GM12892 (cell line): ENCODE measurements around the gene UCP2.

ENCODE experiments used
- DNase-seq: peaks from one replicate; pipeline ENCODE4 v3.0.0; 2011; ENCODE audit not compliant: insufficient read length
- FAIRE-seq: peaks from 2 replicates; lab custom pipeline; 2011; peaks lifted over from hg19 to GRCh38; lab: Jason Lieb, UNC
- POLR2A ChIP-seq: IDR thresholded peaks from 2 replicates; pipeline ENCODE4 v1.6.1; 2011; ENCODE audit warnings: low read depth, low read length, control low read depth
- POLR2AphosphoS5 ChIP-seq: IDR thresholded peaks from 2 replicates; pipeline ENCODE4 v1.6.1; 2011; ENCODE audit warnings: low read depth, low read length, control low read depth
- TAF1 ChIP-seq: IDR thresholded peaks from 2 replicates; pipeline ENCODE4 v1.6.1; 2011; ENCODE audit warnings: low read depth, mild to moderate bottlenecking, control low read depth, low read length, borderline replicate concordance

UCP2 gene

DNA sequence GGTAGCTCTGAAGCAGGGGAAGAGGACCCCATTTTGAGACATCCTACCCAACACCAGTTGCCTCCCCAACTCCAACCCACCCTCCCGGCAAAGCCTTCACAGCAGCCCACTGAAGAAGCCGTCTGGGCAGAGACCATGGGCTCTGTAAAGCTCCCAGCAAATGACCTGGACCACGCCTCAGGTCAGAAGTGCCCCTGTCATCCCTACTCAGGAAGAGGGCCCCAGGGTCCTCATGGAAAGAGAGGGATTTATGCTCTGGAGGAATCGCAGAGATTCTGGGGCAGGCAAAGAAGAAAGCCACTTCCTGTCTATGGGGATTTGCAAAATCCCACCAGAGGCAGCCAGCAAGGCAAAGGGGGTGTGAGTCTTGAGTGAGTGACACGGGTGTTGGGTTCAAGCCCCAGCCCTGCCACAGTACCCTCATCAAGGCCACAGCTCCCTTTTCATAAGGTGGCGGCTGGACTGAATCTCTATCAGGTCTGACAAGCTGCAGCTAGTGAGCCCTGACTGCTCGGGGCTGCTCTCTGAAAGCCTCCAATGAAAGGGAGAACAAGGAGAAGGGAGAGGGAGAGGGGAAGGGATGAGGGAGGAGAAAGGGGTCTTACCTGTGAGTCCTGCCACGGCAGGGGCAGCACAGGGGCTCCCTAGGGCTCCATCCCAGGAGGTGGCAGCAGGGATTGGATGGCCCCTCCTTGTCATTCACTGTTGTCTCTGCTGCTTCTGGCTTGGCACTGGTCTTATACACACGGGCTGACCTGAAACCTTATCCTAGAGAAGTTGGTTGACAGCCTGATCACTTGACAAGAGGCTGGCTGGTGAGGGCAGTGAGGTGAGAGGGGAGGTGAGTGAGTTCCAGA is 26.0 kb upstream of the UCP2 start, which contains the start of gene UCP3:
Gene UCP3 (minus strand): TSS at position 713 of the 857 bp plus-strand sequence. CDS start 2,043 bp downstream, outside the sequence.
- DNase-seq, result no peak
- FAIRE-seq, result no peak
- TF ChIP-seq TAF1 (no peak), POLR2AphosphoS5 (no peak), POLR2A (no peak)

- no peak for FAIRE-seq
- TF ChIP-seq POLR2AphosphoS5, result no peak
- TF ChIP-seq TAF1, result no peak
- no peak for TF ChIP-seq POLR2A
- DNase-seq, result no peak
These were observed 25.2 kb upstream of the UCP2 start for GRCh38 chr11:74007691-74008372.

- no peak for FAIRE-seq
- no peak for DNase-seq
- TF ChIP-seq TAF1 (no peak), POLR2AphosphoS5 (no peak), POLR2A (no peak)
These were observed 24.2 kb upstream of the UCP2 start for GRCh38 chr11:74006743-74007304.

GRCh38 chr11:74005721-74006517 is 23.3 kb upstream of the UCP2 start:
- no peak for TF ChIP-seq POLR2AphosphoS5
- no peak for TF ChIP-seq TAF1
- no peak for TF ChIP-seq POLR2A
- no peak for DNase-seq
- FAIRE-seq, result no peak

DNA sequence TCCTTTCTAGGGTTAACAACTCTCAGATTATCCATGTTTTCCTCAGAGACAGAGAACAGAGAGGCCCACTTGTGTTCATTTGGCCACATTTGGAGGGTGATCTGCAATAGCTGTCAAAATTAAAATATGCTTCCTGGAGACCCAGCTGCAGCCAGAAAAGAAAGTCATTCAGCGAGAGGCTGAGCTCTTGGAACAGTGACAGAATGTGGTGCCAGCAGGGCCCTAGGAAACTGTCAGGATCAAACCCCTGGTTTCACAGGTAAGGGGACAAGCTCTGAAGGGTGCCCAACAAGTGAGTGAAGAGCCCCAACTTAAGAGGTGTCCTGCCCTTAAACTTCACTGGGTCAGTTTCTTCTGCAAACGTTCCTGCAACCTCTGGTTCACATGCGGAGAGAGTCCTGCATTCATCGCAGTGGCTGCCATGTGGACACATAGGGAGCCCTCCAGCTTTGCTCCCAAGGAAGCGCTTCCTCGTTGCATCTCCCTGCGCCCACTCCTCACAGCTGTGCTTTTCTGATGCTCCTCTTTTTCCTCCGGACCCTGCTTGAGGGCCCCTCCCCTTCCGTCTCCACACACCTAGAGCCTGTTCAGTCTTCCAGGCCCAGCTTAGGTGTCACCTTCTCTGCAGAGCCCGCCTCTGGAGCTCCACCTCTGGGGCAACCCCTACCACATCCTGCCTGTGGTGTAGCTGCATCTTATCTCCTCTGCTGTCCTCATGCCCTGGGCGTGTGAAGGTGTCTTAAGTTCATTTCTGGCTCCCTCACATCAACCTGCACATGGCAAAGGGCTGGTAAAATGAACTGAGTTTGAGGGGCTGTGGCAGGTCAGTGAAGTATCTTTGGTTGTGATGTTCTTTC is 22.3 kb upstream of the UCP2 start:
- TF ChIP-seq TAF1 (no peak), POLR2A (no peak), POLR2AphosphoS5 (no peak)
- DNase-seq, result no peak
- FAIRE-seq, result no peak

DNA sequence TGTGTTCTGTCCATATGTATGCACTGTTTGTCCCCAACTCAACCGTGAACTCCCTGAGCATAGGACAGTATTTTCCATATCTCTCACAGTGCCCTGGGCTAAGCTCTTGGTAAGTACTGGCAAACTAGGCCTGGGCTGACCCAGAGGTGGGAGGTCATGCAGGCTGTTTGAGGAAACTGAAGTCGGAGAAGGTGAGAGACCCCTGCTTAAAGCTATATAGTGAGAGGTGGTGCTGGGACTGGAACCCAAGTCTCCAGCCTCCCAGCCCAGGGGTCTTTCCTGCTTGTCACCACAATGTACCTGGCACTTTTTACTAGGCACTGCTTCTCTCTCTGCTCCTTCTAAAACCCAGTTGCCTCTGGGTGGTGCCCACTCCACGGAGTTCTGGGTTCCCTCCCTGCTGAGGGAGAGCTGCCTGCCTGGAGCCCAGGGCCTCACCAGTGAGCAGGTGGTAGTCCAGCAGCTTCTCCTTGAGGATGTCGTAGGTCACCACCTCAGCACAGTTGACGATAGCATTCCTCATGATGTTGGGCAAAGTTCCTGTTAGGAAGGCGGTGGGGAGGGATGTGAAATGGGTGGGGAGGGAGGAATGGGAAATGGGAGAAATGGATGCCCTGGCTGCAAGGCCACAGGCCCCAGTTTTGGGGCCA is 21.5 kb upstream of the UCP2 start:
- no peak for FAIRE-seq
- TF ChIP-seq POLR2AphosphoS5, result no peak
- no peak for TF ChIP-seq TAF1
- TF ChIP-seq POLR2A, result no peak
- no peak for DNase-seq

- DNase-seq (no peak), FAIRE-seq (no peak)
- TF ChIP-seq TAF1, result no peak
- TF ChIP-seq POLR2AphosphoS5, result no peak
These were observed 20.2 kb upstream of the UCP2 start for GRCh38 chr11:74002832-74003231.

GRCh38 chr11:74001822-74002286 is 19.2 kb upstream of the UCP2 start:
- DNase-seq (no peak), FAIRE-seq (no peak)
- no peak for TF ChIP-seq TAF1
- TF ChIP-seq POLR2AphosphoS5, result no peak

DNA sequence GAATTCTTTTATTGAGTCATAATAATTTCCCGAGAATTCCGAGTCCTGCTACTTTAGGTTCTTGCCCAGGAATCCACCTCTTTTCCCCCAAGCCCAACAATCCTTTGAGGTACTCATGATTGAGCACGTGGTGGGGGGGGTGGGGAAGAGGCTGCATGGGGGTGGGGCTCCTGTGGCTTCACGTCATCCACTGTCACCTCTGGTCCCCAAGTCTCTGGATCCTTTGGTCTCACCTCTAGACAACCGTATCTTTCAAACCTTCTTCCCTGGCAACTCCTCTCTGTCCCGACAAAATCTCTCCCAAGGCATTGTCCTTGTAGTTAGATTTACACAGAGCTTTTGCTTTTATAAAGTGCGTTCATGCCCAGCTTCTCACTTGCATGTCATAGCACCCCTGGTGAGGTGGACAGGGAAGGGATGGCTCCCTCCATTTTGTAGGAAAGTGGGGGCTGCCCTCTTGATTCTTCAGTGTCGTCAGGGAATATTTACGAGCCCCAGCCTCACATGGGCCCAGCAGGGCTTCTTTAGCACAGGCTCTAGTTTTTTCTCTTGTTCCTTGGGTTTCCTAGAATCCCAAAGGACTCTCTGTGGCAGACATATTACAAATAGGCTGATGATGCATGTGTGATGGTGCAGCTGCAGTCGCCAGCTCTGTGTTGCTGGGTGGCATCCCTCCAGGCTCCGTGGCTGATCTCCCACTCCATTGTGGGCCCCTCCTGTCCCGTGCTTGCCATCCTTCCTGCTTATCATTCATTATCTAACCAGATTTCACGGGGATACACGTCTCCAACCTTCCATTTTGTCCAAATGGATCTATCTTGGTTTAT is 17.9 kb upstream of the UCP2 start:
- no peak for TF ChIP-seq TAF1
- TF ChIP-seq POLR2AphosphoS5, result no peak
- no peak for TF ChIP-seq POLR2A
- FAIRE-seq, result no peak
- DNase-seq, result no peak

DNA sequence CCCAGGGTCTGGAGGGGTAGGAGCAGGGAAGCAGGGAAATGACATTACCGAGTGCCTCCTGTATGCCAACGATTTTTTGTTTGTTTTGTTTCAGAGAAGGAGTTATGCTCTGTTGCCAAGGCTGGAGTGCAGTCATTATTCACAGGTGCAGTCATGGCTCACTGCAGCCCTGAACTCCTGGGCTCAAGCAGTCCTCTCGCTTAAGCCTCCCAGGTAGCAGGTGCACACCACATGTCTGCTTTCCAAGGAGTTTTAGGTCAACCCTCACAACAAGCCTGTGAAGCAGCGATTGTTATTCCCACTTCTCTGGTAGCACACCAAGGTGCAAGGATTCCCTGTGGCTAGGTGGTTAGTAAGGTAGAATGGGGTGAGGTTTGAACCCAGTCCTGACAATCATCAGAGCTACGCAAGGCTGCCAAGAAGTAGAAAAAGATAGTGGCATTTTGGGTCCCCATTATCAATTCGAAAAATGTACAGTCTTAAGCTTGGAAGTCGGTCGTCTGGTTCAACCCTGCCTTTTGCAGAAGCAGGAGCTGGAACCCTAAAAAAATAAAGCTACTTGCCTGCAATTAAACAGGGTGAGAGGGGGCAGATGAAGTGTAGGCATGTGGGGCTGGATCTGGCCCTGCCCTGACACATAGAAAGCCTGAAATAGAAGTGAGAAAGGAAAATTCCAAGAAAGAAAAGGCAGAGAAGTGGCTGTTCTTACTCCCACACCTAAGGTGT is 17.1 kb upstream of the UCP2 start:
- DNase-seq (no peak), FAIRE-seq (no peak)
- TF ChIP-seq POLR2AphosphoS5, result no peak
- no peak for TF ChIP-seq TAF1
- no peak for TF ChIP-seq POLR2A
